ENCODE data around the gene ETS2. TPM values are rescaled to one million over a fixed set of nuclear protein-coding genes. Genes with fewer than 3 reads are reported as not detected.

The ETS2 gene
- total RNA-seq, 6 donors from 2014 or later = 70.2 to 215 (median 143) TPM

DNA sequence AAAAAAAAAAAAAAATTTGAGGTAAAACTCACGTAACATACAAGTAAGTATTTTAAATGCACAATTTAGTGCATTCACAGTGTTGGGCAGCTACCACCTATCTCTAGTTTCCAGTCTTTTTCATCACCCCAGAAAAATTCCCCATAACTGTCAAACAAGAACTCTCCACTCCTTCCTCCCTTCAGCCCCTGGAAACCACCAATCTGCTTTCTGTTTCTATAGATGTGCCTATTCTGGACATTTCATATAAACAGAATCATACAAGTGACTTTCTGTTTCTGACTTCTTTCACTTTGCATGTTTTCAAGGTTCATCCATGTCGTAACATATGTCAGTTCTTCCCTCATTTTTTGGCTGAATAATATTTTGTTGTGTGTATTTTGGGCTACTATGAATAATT, 24.9 kb upstream of the ETS2 start:
- H3K9me3 ChIP-seq = peaks cover 0 to 15% (median 5%) of the 10 kb centered on the region in 4 donors
- 73 to 77% methylated on average over 2 of the region's 2 CpGs for WGBS, 2 donors
- ATAC-seq (ENCODE audit: low FRiP score in 2 of 2) = no peak

DNA sequence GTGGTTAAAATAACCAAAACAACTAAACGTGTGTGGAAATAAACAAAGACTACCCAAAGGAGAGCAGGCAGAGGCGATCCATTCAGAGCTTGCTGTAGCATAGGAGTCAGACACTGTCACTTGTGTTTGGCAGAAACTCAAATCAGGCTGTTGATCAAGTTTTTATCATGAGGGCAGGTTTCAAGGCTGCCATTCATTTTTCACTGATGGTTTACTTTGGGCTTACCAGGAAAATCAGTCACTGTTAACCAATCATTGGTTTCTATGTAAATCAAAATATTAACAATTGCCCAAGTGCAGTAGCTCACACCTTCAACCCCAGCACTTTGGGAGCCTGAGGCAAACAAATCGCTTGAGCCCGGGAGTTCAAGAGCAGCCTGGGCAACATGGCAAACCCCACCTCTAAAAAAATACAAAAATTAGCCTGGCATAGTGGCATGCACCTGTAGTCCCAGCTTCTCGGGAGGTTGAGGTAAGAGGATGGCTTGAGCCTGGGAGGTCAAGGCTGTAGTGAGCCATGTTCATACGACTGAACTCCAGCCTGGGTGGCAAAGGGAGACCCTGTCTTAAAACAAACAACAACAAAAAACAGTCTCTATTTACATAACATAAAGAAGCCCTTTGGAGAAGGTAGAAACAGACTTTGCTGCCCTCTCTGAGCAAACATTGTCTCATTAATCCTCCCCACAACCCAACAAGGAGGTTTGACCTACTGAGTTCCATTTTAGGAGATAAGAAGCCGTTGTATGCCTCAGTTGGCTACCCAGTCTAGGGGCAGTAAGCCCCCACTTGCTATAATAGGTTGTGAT, 21.1 kb upstream of the ETS2 start:
- no peaks in the 10 kb centered on the region for H3K4me1 ChIP-seq
- H3K27me3 ChIP-seq = no peaks in the 10 kb centered on the region
- H3K4me3 ChIP-seq = no peak overlapping the region
- H3K36me3 ChIP-seq = no peaks in the 10 kb centered on the region
- no peak overlapping the region for H3K27ac ChIP-seq
- DNase-seq (no peak), ATAC-seq (ENCODE audit: low FRiP score in 2 of 2) (no peak)
- peaks cover 0 to 8% (median 5%) of the 10 kb centered on the region in 4 donors for H3K9me3 ChIP-seq
- WGBS, 2 donors = 75 to 98% methylated on average over 7 of the region's 7 CpGs
- TF ChIP-seq, protein P1, sequence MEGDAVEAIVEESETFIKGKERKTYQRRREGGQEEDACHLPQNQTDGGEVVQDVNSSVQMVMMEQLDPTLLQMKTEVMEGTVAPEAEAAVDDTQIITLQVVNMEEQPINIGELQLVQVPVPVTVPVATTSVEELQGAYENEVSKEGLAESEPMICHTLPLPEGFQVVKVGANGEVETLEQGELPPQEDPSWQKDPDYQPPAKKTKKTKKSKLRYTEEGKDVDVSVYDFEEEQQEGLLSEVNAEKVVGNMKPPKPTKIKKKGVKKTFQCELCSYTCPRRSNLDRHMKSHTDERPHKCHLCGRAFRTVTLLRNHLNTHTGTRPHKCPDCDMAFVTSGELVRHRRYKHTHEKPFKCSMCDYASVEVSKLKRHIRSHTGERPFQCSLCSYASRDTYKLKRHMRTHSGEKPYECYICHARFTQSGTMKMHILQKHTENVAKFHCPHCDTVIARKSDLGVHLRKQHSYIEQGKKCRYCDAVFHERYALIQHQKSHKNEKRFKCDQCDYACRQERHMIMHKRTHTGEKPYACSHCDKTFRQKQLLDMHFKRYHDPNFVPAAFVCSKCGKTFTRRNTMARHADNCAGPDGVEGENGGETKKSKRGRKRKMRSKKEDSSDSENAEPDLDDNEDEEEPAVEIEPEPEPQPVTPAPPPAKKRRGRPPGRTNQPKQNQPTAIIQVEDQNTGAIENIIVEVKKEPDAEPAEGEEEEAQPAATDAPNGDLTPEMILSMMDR (IDR thresholded peaks at IDR 0.05) = no peak
- no peak for TF ChIP-seq POLR2A (IDR thresholded peaks at IDR 0.05)
- no peak for TF ChIP-seq EP300 (IDR thresholded peaks at IDR 0.05)
- TF ChIP-seq POLR2AphosphoS5 (IDR thresholded peaks at IDR 0.05) = no peak

More for the DNA sequence above, 24.9 kb upstream of the ETS2 start:
- Histone ChIP-seq H3K4me3 (no peak overlapping the region), H3K36me3 (no peaks in the 10 kb centered on the region), H3K27me3 (no peaks in the 10 kb centered on the region), H3K27ac (no peak overlapping the region), H3K4me1 (no peaks in the 10 kb centered on the region)
- TF ChIP-seq POLR2AphosphoS5 (IDR thresholded peaks at IDR 0.05) (no peak), POLR2A (IDR thresholded peaks at IDR 0.05) (no peak), EP300 (IDR thresholded peaks at IDR 0.05) (no peak)
- TF ChIP-seq, protein P1 (IDR thresholded peaks at IDR 0.05) = no peak
- no peak for DNase-seq

DNA sequence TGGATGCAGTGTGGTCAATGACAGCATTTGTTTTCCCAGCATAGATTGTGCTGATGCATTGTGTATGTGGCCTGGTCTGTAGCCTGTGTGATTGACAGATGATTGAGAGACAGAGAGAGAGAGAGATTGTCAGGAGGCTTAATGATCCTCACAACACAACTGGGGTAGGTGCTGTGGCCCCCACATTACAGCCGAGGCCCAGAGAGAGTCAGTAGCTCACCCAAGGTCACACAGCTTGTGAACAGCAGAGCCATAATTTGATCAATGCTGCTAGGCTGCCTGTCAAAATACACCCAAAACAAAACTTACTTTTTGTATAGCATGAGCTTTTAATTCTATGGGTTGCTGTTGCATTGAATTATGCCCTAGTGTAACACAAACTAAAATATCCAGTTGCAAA, 20.2 kb upstream of the ETS2 start:
- no peaks in the 10 kb centered on the region for H3K36me3 ChIP-seq
- DNase-seq = no peak
- H3K9me3 ChIP-seq = peaks cover 0 to 8% (median 5%) of the 10 kb centered on the region in 4 donors
- H3K4me1 ChIP-seq = no peaks in the 10 kb centered on the region
- H3K27ac ChIP-seq = no peak overlapping the region
- no peak for ATAC-seq (ENCODE audit: low FRiP score in 2 of 2)
- 88 to 92% methylated on average over 1 of the region's 1 CpG for WGBS, 2 donors
- TF ChIP-seq POLR2AphosphoS5 (IDR thresholded peaks at IDR 0.05) (no peak), POLR2A (IDR thresholded peaks at IDR 0.05) (no peak), EP300 (IDR thresholded peaks at IDR 0.05) (no peak)
- TF ChIP-seq, protein P1 (IDR thresholded peaks at IDR 0.05) = no peak
- no peaks in the 10 kb centered on the region for H3K27me3 ChIP-seq
- H3K4me3 ChIP-seq = no peak overlapping the region

DNA sequence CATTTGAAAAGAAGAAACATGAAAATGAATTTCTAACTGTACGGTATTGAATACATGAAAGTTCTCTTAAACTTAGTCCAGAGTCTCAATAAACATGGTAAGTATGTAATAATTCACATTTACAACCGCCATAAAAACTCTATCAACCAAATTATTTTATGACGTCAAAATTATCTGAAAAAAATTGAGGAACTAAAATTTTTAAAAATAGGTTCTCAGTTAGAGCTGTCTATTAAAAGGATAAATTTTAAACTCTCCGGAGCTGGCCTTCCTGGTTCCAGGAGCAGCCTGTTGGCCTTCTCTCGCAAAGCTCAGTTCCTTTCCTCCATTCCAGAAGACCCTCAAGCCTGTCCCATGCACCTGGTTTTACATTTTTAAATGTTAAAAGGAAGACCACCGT, 18.7 kb upstream of the ETS2 start:
- DNase-seq = no peak
- ATAC-seq (ENCODE audit: low FRiP score in 2 of 2) = no peak
- no peaks in the 10 kb centered on the region for H3K36me3 ChIP-seq
- 67 to 79% methylated on average over 6 of the region's 6 CpGs for WGBS, 2 donors
- H3K27me3 ChIP-seq = no peaks in the 10 kb centered on the region
- no peak overlapping the region for H3K27ac ChIP-seq
- H3K4me3 ChIP-seq = no peak overlapping the region
- no peaks in the 10 kb centered on the region for H3K4me1 ChIP-seq
- H3K9me3 ChIP-seq = peaks cover 0 to 8% (median 5%) of the 10 kb centered on the region in 4 donors
- TF ChIP-seq, protein P1 (IDR thresholded peaks at IDR 0.05) = no peak
- TF ChIP-seq POLR2AphosphoS5 (IDR thresholded peaks at IDR 0.05) (no peak), POLR2A (IDR thresholded peaks at IDR 0.05) (no peak), EP300 (IDR thresholded peaks at IDR 0.05) (no peak)
